Fibroblast of skin of left quadriceps (primary cell): ENCODE measurements around the gene KCNN1.
A peak's percentile ranks its signal among the peaks of the same experiment; 100 is the strongest.
"Not testable (repeated sequence)": the region's sequence is repeated elsewhere in the genome, so short reads cannot be mapped to it uniquely, and the experiment has no call there.

Experiments used
- DNase-seq, 2 experiments: peaks; one replicate each; pipeline ENCODE4 v3.0.0-alpha.2; 2013; ENCODE audit warnings: low read depth in 2 of 2

The KCNN1 gene

DNA sequence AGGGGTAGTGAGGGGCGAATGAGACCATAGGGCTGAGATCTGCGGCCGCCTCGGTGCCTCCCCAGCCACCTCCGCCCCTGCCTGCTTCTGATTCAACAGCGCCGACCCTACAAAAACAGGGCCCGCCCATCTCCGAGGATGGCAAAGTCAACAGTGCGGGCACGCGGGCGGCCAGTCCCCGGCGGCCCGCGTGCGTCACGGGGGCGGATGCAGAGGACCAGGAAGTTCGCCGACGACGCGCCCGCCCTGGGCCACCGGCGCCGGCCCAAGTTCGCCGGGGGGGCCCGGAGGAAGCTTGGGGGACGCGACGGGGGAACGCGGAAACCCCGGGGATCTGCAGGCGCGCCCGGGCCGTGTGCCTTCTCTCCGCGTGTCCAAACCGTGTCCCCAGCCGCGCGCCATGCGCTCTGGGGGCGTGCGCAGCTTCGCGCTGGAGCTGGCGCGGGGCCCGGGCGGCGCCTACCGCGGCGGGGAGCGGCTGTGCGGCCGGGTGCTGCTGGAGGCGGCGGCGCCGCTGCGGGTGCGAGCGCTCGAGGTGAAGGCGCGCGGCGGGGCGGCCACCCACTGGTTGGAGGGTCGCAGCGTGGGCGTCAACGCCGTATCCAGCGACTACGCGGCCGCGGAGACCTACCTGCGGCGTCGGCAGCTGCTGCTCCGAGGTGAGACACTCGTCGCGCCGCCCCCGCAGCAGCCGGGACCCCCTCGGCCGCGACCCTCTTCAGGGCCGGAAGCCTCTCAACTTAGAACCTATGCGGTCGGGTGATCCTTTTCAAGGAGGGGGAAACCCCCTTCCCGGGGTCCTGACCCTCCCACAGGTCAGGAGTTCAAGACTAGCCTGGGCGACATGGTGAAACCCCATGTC lies 34.2 kb downstream of the KCNN1 start:
- DNase-seq, result peak in 1 of 2 experiments; percentile 32

DNA sequence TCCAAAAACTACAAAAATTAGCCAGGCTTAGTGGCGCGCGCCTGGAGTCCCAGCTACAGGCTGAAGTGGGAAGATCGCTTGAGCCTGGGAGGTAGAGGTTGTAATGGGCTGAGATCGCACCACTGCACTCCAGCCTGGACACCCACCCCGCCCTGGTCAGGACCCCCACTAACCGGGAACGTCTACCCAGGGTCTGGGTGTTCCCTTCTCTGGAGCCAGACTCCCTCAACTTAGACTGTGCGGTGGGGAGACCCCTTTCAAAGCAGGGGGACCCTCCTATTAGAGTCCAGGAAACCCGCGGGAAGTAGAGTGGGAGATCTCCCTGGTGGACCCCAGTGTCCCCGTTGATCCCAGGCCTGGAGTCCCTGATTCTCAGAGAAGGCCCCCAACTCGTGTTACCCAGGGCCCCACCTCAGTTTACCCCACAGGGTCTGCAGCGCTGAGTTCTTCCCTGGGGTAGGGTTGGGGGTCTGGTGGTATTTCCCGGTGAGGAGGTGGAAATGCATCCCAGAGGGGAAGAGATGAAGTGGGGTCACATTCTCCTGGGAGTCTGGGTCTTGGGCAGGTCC lies 35.0 kb downstream of the KCNN1 start:
- no peak for DNase-seq

DNA sequence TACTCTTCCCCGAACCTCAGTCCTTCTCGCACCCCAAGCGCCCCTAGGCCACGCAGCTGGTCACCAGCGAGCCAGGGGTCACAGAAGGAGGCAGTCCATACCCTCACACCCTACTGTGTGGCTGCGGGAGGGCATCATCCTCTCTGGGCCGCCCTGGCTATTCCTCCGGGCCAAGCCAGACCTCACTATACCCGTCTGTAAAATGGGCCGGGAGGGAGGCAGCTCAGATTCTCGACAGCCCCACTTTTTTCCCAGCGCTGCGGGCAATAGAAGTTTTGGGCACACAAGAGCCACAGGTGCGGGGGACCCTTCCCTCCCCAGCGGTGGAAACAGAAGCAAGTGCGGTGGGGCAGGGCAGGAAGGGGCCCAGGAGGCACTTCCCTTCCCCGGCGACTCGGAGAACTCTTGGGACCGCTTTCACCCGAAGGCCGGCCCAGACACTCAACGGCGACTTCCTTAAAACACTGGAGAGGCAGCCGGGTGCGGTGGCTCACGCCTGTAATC lies 35.5 kb downstream of the KCNN1 start:
- no peak for DNase-seq

DNA sequence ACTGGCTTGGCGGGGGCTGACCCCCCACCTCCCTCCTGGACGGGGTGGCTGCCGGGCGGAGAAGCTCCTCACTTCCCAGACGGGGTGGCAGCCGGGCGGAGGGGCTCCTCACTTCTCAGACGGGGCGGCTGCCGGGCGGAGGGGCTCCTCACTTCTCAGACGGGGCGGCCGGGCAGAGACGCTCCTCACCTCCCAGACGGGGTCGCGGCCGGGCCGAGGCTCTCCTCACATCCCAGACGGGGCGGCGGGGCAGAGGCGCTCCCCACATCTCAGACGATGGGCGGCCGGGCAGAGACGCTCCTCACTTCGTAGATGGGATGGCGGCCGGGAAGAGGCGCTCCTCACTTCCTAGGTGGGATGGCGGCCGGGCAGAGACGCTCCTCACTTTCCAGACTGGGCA lies 38.8 kb downstream of the KCNN1 start:
- DNase-seq, result not testable (repeated sequence)

DNA sequence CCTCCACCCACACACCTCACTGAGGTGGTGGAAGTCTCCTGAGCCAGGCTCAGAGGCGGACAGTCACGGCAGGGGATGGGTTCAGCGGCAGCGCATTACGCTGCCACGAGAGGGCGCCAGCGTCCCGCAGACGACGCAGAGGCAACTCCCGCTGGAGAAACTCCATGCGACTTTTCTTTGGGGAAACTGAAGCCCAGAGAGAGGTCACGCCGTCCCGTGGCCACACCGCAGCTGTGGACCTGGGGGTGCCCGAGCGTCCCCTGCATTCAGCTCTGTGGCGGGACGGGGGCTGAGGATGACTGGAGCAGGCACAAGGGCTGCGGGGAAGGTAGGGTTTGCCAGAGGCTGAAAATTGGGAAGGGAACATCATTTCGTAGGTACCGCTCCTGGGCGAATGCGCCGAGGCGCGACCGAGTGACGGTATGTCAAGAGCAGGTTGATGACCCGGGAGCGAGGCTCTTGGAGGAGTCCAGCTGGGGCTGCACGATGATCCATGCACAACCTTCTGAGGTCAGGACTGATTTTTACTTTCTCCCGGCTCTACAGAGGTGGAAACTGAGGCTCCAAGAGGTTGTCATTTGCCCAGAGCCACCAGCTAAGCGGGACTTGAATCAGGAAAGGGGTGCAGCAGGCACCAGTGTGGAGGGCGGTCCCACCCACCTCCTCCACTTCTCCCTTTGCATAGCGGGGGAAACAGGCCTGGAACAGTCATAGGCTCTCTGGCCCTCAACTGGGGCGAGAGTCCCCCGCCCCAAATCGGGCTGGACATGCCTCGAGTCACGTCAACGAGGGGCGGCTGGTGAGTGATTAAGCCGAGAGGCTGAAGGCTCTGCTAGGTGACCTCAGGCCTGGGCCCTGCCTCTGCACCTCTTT lies 40.4 kb downstream of the KCNN1 start:
- peak in 1 of 2 experiments; percentile 34 for DNase-seq

DNA sequence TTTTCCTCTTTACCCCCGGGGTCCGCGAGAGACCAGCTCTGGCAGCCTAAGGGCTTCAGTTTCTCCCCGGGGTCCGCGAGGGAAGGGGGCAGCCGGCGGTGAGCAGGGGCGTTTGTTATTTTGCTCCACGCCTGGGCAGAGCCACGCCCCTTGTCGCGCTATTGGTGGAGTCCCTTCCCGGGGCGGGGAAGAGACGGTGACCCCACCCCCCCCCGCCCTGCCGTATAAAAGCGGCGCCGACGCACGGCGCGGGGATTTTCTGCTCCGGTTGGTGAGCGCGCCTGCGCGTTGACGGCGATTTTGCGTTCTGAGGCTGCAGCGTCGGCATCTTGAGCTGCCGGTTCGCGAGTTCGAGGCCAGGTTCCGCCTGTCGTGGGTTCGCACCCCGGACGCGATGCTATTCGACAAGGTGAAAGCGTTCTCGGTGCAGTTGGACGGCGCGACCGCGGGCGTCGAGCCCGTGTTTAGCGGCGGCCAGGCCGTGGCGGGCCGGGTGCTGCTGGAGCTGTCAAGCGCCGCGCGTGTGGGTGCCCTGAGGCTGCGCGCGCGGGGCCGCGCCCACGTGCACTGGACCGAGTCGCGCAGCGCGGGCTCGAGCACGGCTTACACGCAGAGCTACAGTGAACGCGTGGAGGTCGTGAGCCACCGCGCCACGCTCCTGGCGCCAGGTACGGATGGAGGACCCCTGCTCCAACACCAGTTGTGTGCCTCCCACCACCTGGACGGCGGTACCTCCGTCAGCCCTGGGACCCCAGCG lies 41.2 kb downstream of the KCNN1 start, which contains the start of gene ARRDC2:
ARRDC2 (plus strand) TSS at position 254 of the 757 bp plus-strand sequence; CDS start at position 395, 141 bp downstream.
- DNase-seq, result peak; percentile 83 to 85

DNA sequence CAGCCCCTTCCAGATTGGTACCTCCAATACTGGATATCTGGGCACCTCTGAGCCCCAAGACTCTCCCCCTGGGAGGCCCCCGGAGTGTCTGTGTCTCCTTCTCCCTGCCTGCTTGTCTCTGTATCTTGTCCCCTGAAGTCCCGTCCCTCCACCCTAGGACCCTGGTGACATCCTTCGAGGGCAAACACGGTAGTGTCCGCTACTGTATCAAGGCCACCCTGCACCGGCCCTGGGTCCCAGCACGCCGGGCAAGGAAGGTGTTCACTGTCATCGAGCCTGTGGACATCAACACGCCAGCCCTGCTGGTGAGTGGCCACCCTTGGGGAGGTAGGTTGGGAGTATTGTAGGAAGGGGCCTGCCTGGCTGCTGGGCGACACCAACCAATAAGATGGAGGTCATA lies 41.9 kb downstream of the KCNN1 start:
- DNase-seq, result no peak

DNA sequence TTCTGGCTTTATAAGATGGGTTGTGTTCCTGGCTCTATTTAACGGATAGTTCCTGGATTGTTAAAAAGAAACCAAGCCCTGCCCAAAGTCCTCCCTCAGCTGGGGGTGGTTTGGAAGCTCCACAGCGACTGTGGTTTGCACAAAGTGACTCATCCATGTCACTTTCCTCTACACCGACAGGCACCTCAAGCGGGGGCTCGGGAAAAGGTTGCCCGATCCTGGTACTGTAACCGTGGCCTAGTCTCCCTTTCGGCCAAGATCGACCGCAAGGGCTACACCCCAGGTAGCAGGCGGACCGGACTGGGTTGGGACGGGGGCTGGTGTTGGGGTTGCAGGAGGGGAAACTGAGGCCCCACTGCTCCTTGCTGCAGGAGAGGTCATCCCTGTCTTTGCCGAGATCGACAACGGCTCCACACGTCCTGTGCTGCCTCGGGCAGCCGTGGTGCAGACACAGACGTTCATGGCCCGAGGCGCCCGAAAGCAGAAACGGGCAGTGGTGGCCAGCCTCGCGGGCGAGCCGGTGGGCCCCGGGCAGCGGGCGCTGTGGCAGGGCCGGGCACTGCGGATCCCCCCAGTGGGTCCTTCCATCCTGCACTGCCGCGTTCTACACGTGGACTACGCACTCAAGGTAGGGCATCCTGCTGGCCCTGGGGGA lies 42.6 kb downstream of the KCNN1 start:
- DNase-seq, result no peak

DNA sequence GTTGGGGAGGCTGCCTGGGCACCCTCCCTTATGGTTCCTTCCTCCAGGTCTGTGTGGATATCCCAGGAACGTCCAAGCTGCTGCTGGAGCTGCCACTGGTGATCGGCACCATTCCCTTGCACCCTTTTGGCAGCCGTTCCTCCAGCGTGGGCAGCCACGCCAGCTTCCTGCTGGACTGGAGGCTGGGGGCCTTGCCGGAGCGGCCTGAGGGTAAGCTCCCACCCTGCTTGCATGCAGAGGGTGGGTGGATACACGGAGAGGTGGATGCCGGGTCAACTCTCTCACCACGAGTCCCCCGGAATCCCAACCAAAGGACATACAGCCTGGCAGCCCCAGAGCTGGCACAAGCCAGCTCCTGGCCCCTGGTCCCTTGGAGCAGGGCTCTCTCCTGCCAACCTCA lies 43.2 kb downstream of the KCNN1 start:
- DNase-seq, result no peak

DNA sequence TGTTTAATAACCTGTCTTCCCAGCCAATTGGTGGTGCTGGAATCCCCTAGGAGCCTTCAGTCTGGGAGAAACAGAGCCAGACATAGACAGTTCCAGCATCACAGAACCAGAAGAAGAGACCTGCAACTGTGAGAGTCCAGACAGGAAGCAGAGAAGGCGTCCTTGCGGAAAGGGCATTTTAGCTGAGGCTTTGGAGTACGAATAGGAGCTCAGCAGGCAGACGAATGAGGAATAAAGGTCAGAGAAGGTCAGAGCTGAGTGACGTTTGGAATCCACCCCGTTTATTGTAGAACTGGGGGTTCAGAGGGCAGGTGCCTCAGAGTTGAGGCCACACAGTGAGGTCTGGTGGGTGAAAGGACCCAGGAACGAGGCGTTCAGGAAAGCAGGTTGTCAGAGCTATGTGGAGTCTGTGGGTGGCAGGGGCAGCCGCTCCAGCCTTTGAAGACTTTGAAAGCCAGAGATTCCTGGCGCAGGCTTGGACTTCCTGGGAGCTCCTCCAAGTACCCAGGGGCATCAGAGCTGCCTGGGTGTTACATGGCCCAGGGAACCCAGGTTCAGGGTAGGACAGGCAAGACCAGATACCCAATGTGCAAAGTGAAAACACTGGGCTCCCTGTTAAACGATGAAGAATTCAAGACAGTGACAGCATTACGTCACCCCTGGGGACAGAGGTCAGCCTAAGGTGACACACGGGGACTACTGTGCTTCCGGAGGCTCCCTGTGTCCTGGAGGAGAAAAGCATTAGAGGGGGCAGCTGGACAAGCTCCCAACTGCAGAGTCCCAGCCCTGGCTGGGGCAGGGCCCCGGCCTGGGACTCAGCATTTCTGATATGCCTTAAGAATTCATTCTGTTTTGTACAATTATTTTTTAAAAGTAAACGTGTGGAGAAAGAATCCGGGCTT lies 46.6 kb downstream of the KCNN1 start:
- DNase-seq, result no peak

DNA sequence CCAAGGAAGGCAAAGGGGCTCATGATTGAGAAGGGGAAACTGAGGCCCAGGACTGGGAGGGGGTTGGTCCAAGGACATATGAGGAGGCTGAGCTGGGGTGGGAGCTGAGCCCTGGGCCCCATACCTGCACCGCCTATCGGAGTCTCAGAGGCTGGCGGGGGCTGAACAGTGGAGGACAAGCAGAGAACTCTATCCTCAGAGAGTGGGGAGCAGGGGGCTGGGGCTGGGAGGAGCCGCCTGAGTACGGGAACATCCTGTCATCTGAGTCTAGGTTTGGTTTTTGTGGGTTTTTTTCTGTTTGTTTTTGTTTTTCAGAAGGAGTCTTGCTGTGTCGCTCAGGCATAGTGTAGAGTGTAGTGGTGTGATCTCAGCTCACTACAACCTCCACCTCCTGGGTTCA lies 47.3 kb downstream of the KCNN1 start:
- no peak for DNase-seq

DNA sequence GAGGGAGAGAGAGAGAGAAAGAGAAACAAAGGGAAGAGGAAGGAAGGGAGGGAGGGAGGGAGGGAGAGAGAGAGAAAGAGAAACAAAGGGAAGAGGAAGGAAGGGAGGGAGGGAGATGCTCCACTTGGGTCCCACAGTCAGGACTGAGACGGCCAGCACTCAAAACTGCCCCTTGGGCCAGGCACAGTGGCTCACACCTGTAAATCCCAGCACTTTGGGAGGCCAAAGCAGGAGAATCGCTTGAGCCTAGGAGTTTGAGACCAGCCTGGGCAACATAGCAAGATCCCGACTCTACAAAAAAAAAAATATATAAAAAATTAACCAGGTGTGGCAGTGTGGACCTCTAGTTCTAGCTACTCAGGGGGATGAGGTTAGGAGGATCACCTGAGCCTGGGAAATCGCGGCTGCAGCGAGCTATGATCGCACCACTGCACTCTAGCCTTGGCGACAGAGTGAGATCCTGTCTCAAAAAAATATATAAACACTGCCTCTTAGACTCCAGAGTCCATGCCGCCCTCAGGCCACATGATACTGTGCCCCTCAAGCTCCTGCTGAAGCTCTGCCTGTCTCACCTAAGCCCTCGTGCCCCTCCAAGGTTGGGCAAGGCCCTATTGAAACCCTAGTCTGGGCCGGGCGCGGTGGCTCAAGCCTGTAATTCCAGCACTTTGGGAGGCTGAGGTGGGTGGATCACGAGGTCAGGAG lies 49.5 kb downstream of the KCNN1 start:
- DNase-seq, result no peak

DNA sequence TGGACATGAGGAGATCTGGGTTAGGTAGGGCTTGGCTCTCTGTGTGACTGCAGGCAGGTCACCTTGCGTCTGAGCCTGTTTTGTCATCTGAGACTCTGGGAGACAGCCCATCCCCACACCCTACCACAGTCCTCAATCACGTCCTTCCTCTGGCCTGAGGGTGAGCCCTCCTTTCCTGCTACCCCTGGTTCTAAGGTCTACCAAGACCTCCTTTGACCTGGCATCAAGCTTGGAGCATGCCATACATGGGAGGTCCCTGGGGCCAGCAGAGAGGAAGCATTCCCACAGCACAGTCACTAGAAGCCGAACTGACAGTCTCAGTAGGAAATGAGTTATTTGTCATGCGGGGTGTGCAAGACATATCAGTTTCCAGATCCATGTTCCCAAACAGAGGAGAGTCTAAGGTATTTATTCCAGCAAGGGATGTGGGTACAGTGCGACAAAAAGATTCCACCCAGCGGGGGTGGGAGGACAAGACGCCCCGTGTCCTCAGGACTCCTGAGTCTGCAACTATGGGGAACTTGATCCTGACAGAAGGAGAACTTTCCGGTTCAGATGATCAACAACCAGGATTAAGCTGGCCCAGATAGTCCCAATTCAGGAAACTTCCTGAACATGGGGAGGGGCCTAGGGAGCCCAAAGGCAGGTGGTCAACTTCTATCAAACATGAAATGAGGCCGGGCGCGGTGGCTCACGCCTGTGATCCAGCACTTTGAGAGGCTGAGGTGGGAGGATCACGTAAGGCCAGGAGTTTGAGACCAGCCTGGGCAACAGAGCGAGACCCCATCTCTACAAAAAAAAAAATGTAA lies 50.6 kb downstream of the KCNN1 start:
- DNase-seq, result no peak

DNA sequence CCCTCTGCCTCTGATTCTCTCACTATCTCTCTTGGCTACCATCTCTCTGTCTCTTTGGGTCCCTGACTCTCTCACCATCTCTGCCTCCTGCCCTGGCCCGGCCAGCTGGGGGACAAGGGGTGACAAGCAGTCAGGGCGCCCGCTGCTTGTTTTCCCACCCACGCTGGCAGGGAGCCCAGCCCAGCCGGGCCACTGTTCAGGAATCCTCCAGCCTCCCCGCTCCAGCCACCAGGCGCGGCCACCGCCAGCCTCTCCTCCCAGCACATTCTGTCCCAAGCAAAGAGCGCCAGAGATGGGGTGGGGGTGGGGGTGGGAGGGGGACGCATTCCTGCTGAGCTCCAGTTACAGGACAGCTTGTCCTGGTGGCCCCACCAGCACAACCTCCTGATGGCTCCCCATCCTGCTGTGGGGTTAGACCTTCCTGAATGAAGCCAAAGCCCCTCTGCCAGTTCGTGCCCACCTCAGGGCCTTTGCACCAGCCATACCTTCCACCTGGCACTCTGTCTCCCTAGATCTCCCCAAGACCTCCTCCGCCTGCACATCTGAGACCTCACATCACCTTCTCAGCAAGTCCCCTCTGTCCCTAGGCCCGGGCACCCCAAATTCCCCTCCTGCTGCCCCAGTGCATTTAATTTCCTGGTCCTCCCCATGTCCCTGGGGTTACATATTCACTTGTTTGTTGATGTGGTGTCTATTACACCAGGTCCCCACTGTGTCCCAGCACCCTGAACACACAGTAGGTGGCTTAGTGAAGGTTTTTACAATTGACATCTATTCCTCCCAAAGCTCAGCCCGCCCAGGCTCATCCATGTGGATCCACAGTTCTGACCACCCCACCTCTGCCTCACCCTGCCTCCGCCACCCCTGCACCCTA lies 53.5 kb downstream of the KCNN1 start:
- DNase-seq, result no peak

DNA sequence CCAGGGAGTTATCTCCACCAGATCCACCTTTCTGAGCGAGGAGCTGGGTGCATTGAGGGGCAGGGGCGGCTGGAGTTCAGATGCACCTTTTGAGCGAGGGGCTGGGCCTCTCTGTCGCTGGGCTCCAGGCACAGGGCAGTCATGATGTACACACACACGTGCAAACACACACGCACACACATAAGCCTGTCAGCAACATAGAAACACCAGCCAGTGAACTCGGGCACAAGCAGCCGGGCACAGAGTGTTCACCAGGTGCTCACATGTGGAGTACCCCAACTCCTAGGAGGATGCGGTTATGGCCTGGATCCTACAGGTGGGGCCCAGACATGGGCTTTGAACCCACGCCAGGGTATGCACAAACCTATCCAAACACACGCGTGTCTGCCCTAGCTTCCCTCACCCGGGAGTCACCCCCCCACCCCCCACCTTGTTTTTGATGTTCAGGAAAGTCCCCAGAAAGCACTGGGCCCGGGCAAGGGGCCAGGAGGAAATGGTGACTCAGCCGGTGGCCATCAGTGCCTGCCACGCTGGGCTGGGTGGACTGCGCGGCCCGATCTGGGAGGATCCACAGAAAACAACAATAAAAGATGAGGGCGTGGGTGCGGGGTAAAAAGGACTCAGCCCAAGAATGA lies 54.3 kb downstream of the KCNN1 start:
- peak; percentile 65 to 66 for DNase-seq

DNA sequence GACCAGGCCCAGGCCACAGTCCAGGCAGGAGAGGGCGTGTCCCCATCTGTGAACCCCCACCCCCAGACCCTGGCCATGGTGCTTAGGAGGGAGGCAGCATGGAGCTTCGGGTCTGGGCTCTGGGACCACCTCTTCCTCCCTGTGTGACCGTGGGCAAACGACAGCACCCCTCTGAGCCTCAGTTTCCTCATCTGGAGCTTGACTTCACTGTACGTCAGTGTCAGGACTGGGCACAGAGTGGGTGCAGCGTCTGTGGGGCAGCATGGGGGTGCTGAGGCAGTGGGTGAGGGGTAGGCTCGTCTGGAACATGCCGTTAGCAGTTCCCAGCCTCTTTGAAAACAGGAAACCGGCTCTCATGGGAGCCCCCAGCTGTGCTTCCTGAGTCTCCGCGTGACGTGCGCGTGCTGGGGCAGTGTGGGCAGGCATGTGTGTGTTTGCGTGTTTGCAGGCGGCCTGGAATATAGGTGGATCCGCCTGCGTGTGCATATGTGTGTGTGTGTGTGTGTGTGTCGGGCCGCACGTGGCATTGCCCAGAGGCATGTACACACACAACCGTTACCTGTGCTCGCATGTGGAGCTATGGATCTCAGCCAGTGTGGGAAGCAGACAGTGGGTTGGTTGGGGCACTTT lies 56.8 kb downstream of the KCNN1 start:
- peak in 1 of 2 experiments; percentile 52 for DNase-seq
